ENCODE data around the gene CHD6.
"Not testable (repeated sequence)": the region's sequence is repeated elsewhere in the genome, so short reads cannot be mapped to it uniquely, and the experiment has no call there.

CHD6 gene

DNA sequence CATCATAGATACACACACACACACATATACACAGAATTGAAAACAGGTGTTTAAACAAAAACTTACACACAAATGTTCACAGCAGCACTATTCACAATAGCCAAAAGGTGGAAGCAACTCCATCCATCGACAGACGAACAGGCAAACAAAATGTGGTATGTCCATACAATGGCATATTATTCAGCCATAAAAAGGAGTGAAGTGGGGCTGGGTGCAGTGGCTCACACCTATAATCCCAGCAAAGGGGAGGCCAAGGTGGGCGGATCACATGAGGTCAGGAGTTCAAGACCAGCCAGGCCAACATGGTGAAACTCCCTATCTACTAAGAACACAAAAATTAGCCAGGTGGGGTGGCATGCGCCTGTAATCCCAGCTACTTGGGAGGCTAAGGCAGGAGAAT, 80.3 kb downstream of the CHD6 start:
- H3K27ac Mint-ChIP-seq = no peak overlapping the region
- intact Hi-C loops (cut with micrococcal nuclease) = no loop called here
- H3K27me3 Mint-ChIP-seq = no peaks in the 10 kb centered on the region
- no peaks in the 10 kb centered on the region for H3K9me3 Mint-ChIP-seq
- peaks cover 23% of the 10 kb centered on the region for H3K36me3 Mint-ChIP-seq (ENCODE audit: low read depth)
- H3K4me3 Mint-ChIP-seq = no peak overlapping the region
- peaks cover 6% of the 10 kb centered on the region for H3K4me1 Mint-ChIP-seq (ENCODE audit: low read depth)

- H3K9me3 Mint-ChIP-seq; H3K27ac Mint-ChIP-seq; H3K4me3 Mint-ChIP-seq; intact Hi-C loops (cut with micrococcal nuclease); H3K4me1 Mint-ChIP-seq (ENCODE audit: low read depth); H3K27me3 Mint-ChIP-seq: not testable (repeated sequence)
- H3K36me3 Mint-ChIP-seq (ENCODE audit: low read depth) = peaks cover 45% of the 10 kb centered on the region
These were observed 82.6 kb downstream of the CHD6 start for GRCh38 chr20:41535551-41535950.

- H3K4me1 Mint-ChIP-seq (ENCODE audit: low read depth) = peaks cover 6% of the 10 kb centered on the region
- H3K27ac Mint-ChIP-seq = no peak overlapping the region
- peaks cover 51% of the 10 kb centered on the region for H3K36me3 Mint-ChIP-seq (ENCODE audit: low read depth)
- no peaks in the 10 kb centered on the region for H3K27me3 Mint-ChIP-seq
- intact Hi-C loops (cut with micrococcal nuclease) = no loop called here
- H3K9me3 Mint-ChIP-seq = no peaks in the 10 kb centered on the region
- H3K4me3 Mint-ChIP-seq = no peak overlapping the region
These were observed 83.3 kb downstream of the CHD6 start for GRCh38 chr20:41534842-41535241.

DNA sequence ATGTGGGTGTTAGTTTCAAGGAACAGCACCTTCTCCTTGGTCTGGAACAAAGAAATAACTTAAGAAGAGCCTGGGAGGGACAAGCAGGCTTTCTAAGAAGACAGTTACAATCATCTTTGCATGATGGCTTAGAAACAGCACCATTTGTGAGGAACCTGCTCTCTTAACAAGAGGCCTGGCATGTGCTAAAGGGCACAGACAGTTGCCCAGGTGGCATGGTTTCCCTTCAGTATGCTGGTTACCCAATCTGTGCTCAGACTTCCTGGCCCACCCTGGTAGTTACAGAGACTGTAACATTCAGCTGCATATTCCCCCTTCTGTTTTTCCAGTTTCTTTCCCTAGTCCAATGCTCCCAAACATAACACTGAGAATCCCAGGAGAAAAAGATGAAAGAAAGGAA, 84.0 kb downstream of the CHD6 start:
- Mint-ChIP-seq H3K4me3 (no peak overlapping the region), H3K27me3 (no peaks in the 10 kb centered on the region), H3K27ac (no peak overlapping the region), H3K36me3 (ENCODE audit: low read depth) (peaks cover 56% of the 10 kb centered on the region), H3K4me1 (ENCODE audit: low read depth) (peaks cover 6% of the 10 kb centered on the region), H3K9me3 (no peaks in the 10 kb centered on the region)
- intact Hi-C loops (cut with micrococcal nuclease) = no loop called here

GRCh38 chr20:41533537-41534136, 84.5 kb downstream of the CHD6 start:
- Mint-ChIP-seq H3K36me3 (ENCODE audit: low read depth) (peaks cover 52% of the 10 kb centered on the region), H3K4me3 (no peak overlapping the region), H3K27ac (no peak overlapping the region), H3K9me3 (no peaks in the 10 kb centered on the region), H3K4me1 (ENCODE audit: low read depth) (peaks cover 6% of the 10 kb centered on the region), H3K27me3 (no peaks in the 10 kb centered on the region)
- intact Hi-C loops (cut with micrococcal nuclease) = no loop called here

DNA sequence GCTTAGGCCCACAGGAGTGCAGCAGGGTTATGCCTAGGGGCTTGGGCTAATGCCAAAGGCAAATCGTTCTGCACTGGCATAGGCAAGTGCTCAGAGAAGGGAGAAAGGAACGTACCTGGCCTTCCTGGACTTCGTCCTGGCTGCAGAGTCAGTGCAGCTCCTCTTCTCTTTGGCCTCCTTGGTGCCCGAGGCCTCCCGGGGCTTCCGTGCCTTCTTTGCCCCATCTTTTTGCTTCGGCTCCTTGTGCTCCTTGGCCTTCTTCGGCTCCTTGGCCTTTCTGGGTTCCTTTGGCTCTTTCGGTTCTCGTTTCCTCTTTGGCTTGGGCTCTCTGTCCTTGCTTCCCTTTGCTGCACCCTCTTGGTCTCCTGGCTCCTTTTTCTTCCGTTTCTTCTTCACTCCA, 85.2 kb downstream of the CHD6 start:
- Mint-ChIP-seq H3K36me3 (ENCODE audit: low read depth) (peaks cover 48% of the 10 kb centered on the region), H3K27me3 (no peaks in the 10 kb centered on the region), H3K4me3 (no peak overlapping the region), H3K4me1 (ENCODE audit: low read depth) (peaks cover 6% of the 10 kb centered on the region), H3K9me3 (no peaks in the 10 kb centered on the region), H3K27ac (no peak overlapping the region)
- intact Hi-C loops (cut with micrococcal nuclease) = no loop called here

- intact Hi-C loops (cut with micrococcal nuclease) = no loop called here
- no peak overlapping the region for H3K4me3 Mint-ChIP-seq
- H3K27me3 Mint-ChIP-seq = no peaks in the 10 kb centered on the region
- peaks cover 43% of the 10 kb centered on the region for H3K36me3 Mint-ChIP-seq (ENCODE audit: low read depth)
- peaks cover 11% of the 10 kb centered on the region for H3K4me1 Mint-ChIP-seq (ENCODE audit: low read depth)
- no peaks in the 10 kb centered on the region for H3K9me3 Mint-ChIP-seq
- no peak overlapping the region for H3K27ac Mint-ChIP-seq
These were observed 86.5 kb downstream of the CHD6 start for GRCh38 chr20:41531518-41532275.

DNA sequence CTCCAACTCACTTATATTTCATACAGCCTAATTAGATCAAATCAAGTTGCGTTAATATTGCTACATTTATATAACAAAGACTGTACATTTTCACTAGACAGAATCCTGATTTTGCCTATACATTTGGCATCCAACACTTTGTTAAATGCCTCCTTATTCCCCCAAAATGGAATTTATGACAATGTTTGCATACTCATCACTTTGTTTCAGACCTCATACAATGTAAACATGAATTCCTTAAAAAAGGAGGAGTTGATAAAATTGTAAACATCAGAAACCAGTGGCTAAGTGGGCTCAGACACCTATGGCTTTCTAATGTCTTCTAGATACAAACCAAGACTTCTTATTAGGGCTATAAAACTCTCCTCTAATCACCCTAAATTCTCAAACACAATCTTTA, 87.3 kb downstream of the CHD6 start:
- peaks cover 43% of the 10 kb centered on the region for H3K36me3 Mint-ChIP-seq (ENCODE audit: low read depth)
- H3K27ac Mint-ChIP-seq = no peak overlapping the region
- no peaks in the 10 kb centered on the region for H3K9me3 Mint-ChIP-seq
- intact Hi-C loops (cut with micrococcal nuclease) = no loop called here
- H3K27me3 Mint-ChIP-seq = no peaks in the 10 kb centered on the region
- H3K4me3 Mint-ChIP-seq = no peak overlapping the region
- H3K4me1 Mint-ChIP-seq (ENCODE audit: low read depth) = peaks cover 16% of the 10 kb centered on the region

GRCh38 chr20:41526327-41526726, 91.8 kb downstream of the CHD6 start:
- no peak overlapping the region for H3K27ac Mint-ChIP-seq
- H3K9me3 Mint-ChIP-seq = no peaks in the 10 kb centered on the region
- no peak overlapping the region for H3K4me3 Mint-ChIP-seq
- peaks cover 32% of the 10 kb centered on the region for H3K36me3 Mint-ChIP-seq (ENCODE audit: low read depth)
- peaks cover 27% of the 10 kb centered on the region for H3K4me1 Mint-ChIP-seq (ENCODE audit: low read depth)
- no peaks in the 10 kb centered on the region for H3K27me3 Mint-ChIP-seq
- intact Hi-C loops (cut with micrococcal nuclease) = no loop called here

GRCh38 chr20:41524980-41525613, 93.1 kb downstream of the CHD6 start:
- Mint-ChIP-seq H3K27ac (peak overlapping the region; percentile 48), H3K4me1 (ENCODE audit: low read depth) (peaks cover 27% of the 10 kb centered on the region), H3K4me3 (no peak overlapping the region), H3K9me3 (no peaks in the 10 kb centered on the region), H3K27me3 (no peaks in the 10 kb centered on the region), H3K36me3 (ENCODE audit: low read depth) (peaks cover 21% of the 10 kb centered on the region)
- intact Hi-C loops (cut with micrococcal nuclease) = no loop called here

DNA sequence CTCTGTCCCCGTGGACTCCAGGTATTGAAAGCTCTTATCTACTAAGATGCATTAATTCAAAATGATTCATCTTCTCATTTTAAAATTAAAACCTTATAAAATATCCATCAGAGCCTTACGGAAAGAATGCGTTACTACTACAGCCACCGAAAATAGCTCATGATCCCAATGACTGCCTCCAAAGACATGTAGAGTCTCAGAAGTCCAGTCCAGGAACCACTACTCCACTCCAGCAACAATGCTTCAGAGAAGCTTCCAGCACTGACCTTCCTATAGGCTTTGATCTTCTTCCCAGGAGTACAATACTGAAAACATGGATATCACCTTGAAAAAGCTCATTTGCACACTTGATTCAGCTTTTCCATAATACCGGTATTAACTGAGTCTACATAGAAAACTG, 94.3 kb downstream of the CHD6 start:
- Mint-ChIP-seq H3K27ac (no peak overlapping the region), H3K4me1 (ENCODE audit: low read depth) (peaks cover 27% of the 10 kb centered on the region), H3K4me3 (no peak overlapping the region), H3K9me3 (no peaks in the 10 kb centered on the region), H3K36me3 (ENCODE audit: low read depth) (peaks cover 17% of the 10 kb centered on the region), H3K27me3 (no peaks in the 10 kb centered on the region)
- intact Hi-C loops (cut with micrococcal nuclease) = no loop called here

DNA sequence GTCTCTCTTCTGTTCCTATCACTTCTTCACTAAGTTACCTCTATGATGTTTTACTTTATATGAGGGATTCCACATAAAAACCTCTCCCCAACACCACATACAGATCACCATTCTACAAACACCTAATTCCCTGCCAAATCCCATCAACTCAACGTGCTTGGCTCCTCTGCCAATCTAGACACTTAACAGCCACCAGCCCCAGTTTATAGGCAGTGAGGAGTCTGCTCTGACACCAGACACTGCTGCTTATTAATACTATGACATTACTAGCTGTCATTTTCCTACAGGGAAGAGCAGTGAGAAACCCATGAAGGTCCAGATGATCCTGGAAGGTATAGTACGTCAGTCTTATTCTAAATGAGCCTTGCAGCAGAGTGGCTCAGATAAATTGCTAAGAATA, 104.3 kb downstream of the CHD6 start:
- Mint-ChIP-seq H3K36me3 (ENCODE audit: low read depth) (peaks cover 64% of the 10 kb centered on the region), H3K27me3 (no peaks in the 10 kb centered on the region), H3K4me3 (no peak overlapping the region), H3K9me3 (no peaks in the 10 kb centered on the region), H3K27ac (no peak overlapping the region), H3K4me1 (ENCODE audit: low read depth) (peaks cover 19% of the 10 kb centered on the region)
- intact Hi-C loops (cut with micrococcal nuclease) = no loop called here

DNA sequence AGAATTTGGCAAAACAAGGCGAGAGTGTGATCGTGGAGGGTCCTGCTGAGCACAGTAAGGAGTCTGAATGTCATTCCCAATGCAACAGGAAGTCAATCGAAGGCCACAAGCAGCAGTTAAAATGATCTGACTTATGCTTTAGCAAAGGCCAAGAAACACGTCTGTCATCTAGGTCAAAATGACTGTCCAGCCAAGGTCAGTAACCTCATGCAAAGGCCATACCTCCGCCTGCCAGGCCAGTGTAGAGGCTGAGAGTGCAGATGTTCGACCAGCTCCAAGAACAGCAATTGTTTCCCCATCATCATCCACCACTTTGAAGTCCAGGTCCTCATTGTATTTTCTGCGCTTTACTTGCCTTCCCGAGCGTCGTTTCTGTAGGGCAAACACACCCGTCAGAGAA, 105.6 kb downstream of the CHD6 start:
- intact Hi-C loops (cut with micrococcal nuclease) = no loop called here
- H3K27ac Mint-ChIP-seq = no peak overlapping the region
- H3K4me1 Mint-ChIP-seq (ENCODE audit: low read depth) = peaks cover 25% of the 10 kb centered on the region
- H3K4me3 Mint-ChIP-seq = no peak overlapping the region
- peaks cover 69% of the 10 kb centered on the region for H3K36me3 Mint-ChIP-seq (ENCODE audit: low read depth)
- no peaks in the 10 kb centered on the region for H3K9me3 Mint-ChIP-seq
- H3K27me3 Mint-ChIP-seq = no peaks in the 10 kb centered on the region

DNA sequence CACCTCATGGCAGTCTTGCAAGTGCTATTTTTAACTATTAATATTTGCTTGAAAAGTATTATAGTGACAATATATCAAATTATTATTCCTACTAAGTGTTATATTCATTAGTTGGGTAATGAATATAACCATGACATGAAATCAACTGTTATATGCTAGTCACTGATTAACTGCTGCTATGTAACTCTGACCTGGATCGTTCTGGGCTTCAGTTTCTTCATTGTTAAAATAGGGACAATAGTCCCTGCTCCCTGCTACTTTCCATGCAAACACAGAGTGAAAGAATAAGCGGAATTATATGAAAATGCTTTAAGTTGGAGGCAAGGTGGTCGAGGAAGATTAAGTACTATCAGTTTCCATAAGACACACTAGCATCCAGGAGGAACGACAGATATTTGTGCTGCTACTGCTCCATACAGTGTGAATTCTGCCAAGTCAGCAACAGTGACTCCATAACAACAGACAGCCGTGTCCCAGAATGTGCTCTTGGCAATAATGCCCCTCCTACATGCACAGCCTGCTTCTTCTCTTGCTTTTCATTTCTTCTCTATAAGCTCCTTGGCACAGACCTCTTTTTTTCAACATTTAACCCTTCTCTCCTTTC, 107.2 kb downstream of the CHD6 start:
- Mint-ChIP-seq H3K36me3 (ENCODE audit: low read depth) (peaks cover 68% of the 10 kb centered on the region), H3K4me1 (ENCODE audit: low read depth) (peaks cover 19% of the 10 kb centered on the region), H3K27me3 (no peaks in the 10 kb centered on the region), H3K4me3 (no peak overlapping the region), H3K27ac (no peak overlapping the region), H3K9me3 (peaks cover 4% of the 10 kb centered on the region)
- intact Hi-C loops (cut with micrococcal nuclease) = no loop called here
